Sigmoid colon (tissue), 4 donors: ENCODE results near the gene PSME1.

Experiments
- CTCF ChIP-seq, 4 experiments: fragments of 450-650 bp in 3 of 4; fragments of 200-600 bp in 1 of 4; IDR thresholded peaks; one replicate each; pipeline ENCODE4 v1.5.1; 2016 to 2019; ENCODE audit warnings: antibody characterized with exemption in 4 of 4, mild to moderate bottlenecking in 3 of 4, moderate library complexity in 2 of 4
- EP300 ChIP-seq, 4 donors: sonication (generic); formaldehyde crosslinking; IDR thresholded peaks; one replicate each; pipeline ENCODE4 v1.6.1; 2017; ENCODE audit warnings: antibody characterized with exemption in 4 of 4

GRCh38 chr14:24108336-24108874 lies 27.6 kb upstream of the PSME1 start:
- TF ChIP-seq CTCF (IDR thresholded peaks at IDR 0.05) = no peak
- no peak for TF ChIP-seq EP300 (IDR thresholded peaks at IDR 0.05)
